SH-SY5Y (cell line): ENCODE results near the gene BRMS1L.

Experiments used
- GATA2 ChIP-seq: IDR thresholded peaks from 2 replicates; pipeline ENCODE4 v1.6.1; 2011; ENCODE audit warnings: mild to moderate bottlenecking, low read depth, low read length
- GATA3 ChIP-seq: IDR thresholded peaks from 2 replicates; pipeline ENCODE4 v1.6.1; 2011; ENCODE audit warnings: low read depth, mild to moderate bottlenecking, low read length, moderate library complexity

- no peak for TF ChIP-seq GATA2
- TF ChIP-seq GATA3, result no peak
Observed at GRCh38 chr14:35877276-35877675, 51.1 kb downstream of the BRMS1L start.
